Fibroblast of lung (primary cell): ENCODE results near the gene KMO. TPM values are rescaled to one million over a fixed set of nuclear protein-coding genes. Genes with fewer than 3 reads are reported as not detected.

Source experiments
- DNase-seq, 2 donors: peaks; one replicate each; pipeline versions ENCODE4 v3.0.0 to v3.0.0-alpha.2; 2010; ENCODE audit warnings: low read depth in 2 of 2
- H2AFZ ChIP-seq: 2 replicates; pipeline ENCODE4 v1.5.1; 2012; ENCODE audit warnings: low read length, control low read depth, inconsistent platforms
- H3K27ac ChIP-seq: 2 replicates; pipeline ENCODE4 v1.5.1; 2011; ENCODE audit warnings: low read length, control low read depth; ENCODE audit not compliant: insufficient read depth
- H3K27me3 ChIP-seq: 2 replicates; pipeline ENCODE4 v1.5.1; 2011; ENCODE audit warnings: mild to moderate bottlenecking, low read length; ENCODE audit not compliant: control insufficient read depth, insufficient read depth
- H3K36me3 ChIP-seq: 2 replicates; pipeline ENCODE4 v1.5.1; 2011; ENCODE audit warnings: low read length; ENCODE audit not compliant: control insufficient read depth, insufficient read depth
- H3K4me1 ChIP-seq: 2 replicates; pipeline ENCODE4 v1.5.1; 2011; ENCODE audit warnings: low read length; ENCODE audit not compliant: control insufficient read depth, insufficient read depth; ENCODE audit errors: extremely low read depth
- H3K4me2 ChIP-seq: 2 replicates; pipeline ENCODE4 v1.5.1; 2011; ENCODE audit warnings: low read length, control low read depth; ENCODE audit not compliant: insufficient read depth; ENCODE audit errors: extremely low read depth
- H3K4me3 ChIP-seq, 4 experiments: fragments of 200-600 bp in 1 of 4; sonication (generic) in 1 of 4; replicated peaks in 1 of 4; 2 replicates each; pipeline ENCODE4 v1.5.1; 2011 to 2016; ENCODE audit warnings: low read length in 4 of 4, low read depth in 3 of 4, mild to moderate bottlenecking in 3 of 4, control low read depth in 2 of 4, inconsistent platforms in 1 of 4, mixed read lengths in 1 of 4; ENCODE audit not compliant: insufficient read depth in 1 of 4; ENCODE audit errors: control extremely low read depth in 1 of 4
- H3K79me2 ChIP-seq: 2 replicates; pipeline ENCODE4 v1.5.1; 2012; ENCODE audit warnings: mild to moderate bottlenecking, low read length, inconsistent platforms; ENCODE audit not compliant: control insufficient read depth, insufficient read depth
- H3K9ac ChIP-seq: 2 replicates; pipeline ENCODE4 v1.5.1; 2011; ENCODE audit warnings: mild to moderate bottlenecking, low read length, control low read depth; ENCODE audit not compliant: insufficient read depth
- H3K9me3 ChIP-seq: 2 replicates; pipeline ENCODE4 v1.5.1; 2012; ENCODE audit warnings: low read depth, low read length; ENCODE audit not compliant: control insufficient read depth, insufficient read depth
- H4K20me1 ChIP-seq: 2 replicates; pipeline ENCODE4 v1.5.1; 2011; ENCODE audit warnings: low read length; ENCODE audit not compliant: control insufficient read depth, insufficient read depth; ENCODE audit errors: extremely low read depth
- EZH2 ChIP-seq: IDR thresholded peaks from 2 replicates; pipeline ENCODE4 v1.5.1; 2012; ENCODE audit warnings: low read length, control low read depth, mild to moderate bottlenecking; ENCODE audit errors: missing control alignments
- polyA plus RNA-seq, 2 donors: library from polyadenylated mRNA; depleted of rRNA in 1 of 2; stranded (reverse) in 1 of 2; unstranded in 1 of 2; fragments of >200 nt; gene quantifications; 2 replicates each; pipeline ENCODE4 v1.2.1, GENCODE V29; 2011 to 2012; ENCODE audit warnings: missing spikeins in 1 of 2
- total RNA-seq: library from RNA; depleted of rRNA; stranded (reverse); fragments of >200 nt; gene quantifications from 2 replicates; pipeline ENCODE4 v1.2.1, GENCODE V29; 2014
- TF ChIP-seq, protein P1 (sequence below), 2 donors: IDR thresholded peaks in 1 of 2; conservative IDR thresholded peaks in 1 of 2; 1 replicate in 1 of 2; 2 replicates in 1 of 2; pipeline ENCODE4 v1.5.1; 2011 to 2012; ENCODE audit warnings: low read length in 2 of 2, control low read depth in 1 of 2, inconsistent platforms in 1 of 2, low read depth in 1 of 2, mild to moderate bottlenecking in 1 of 2

The KMO gene
- total and polyA plus RNA-seq, 2 donors (not counting 1 experiment from before 2014, with no cell fraction given) = 0.07 TPM; not detected in 1

DNA sequence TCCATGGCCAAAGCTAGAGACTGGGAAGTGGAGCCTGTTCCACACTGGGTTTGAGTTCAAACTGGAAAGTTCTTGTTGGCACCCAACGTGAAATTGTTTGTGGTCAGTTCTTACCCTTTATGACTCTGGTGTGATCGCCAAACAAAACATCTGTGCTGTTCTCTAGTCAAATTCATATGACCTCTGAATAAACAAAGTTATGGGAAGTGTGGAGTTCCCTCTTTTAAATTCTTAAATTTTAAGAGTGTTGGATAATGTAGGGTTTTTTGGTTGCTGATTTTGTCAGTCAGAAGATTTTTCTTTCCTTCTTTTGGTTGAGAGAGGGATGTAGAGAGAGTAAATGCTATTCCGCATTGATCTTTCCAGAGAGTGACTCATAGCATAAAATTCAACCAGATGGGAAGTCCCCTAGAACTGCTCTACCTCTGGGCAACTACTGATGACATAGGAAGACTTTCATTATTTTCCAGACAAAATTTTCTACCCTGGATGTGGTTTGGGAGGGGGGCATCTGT is 71.6 kb downstream of the KMO start:
- Histone ChIP-seq H3K27me3 (no peaks in the 10 kb centered on the region), H3K79me2 (no peaks in the 10 kb centered on the region), H3K27ac (no peak overlapping the region), H3K36me3 (no peaks in the 10 kb centered on the region), H2AFZ (no peak overlapping the region), H4K20me1 (no peaks in the 10 kb centered on the region), H3K4me2 (peak overlapping the region; percentile 4), H3K9me3 (no peaks in the 10 kb centered on the region), H3K4me1 (peaks cover 2% of the 10 kb centered on the region), H3K4me3 (no peak overlapping the region), H3K9ac (no peak overlapping the region)
- TF ChIP-seq, protein P1, sequence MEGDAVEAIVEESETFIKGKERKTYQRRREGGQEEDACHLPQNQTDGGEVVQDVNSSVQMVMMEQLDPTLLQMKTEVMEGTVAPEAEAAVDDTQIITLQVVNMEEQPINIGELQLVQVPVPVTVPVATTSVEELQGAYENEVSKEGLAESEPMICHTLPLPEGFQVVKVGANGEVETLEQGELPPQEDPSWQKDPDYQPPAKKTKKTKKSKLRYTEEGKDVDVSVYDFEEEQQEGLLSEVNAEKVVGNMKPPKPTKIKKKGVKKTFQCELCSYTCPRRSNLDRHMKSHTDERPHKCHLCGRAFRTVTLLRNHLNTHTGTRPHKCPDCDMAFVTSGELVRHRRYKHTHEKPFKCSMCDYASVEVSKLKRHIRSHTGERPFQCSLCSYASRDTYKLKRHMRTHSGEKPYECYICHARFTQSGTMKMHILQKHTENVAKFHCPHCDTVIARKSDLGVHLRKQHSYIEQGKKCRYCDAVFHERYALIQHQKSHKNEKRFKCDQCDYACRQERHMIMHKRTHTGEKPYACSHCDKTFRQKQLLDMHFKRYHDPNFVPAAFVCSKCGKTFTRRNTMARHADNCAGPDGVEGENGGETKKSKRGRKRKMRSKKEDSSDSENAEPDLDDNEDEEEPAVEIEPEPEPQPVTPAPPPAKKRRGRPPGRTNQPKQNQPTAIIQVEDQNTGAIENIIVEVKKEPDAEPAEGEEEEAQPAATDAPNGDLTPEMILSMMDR (conservative IDR thresholded peaks at IDR 0.05 in 1 of 2, IDR thresholded peaks at IDR 0.05 in 1 of 2; ENCODE audit: low read depth in 1 of 2, low read length in 2 of 2) = no peak
- no peak for TF ChIP-seq EZH2
- DNase-seq = peak; percentile 82 to 87

DNA sequence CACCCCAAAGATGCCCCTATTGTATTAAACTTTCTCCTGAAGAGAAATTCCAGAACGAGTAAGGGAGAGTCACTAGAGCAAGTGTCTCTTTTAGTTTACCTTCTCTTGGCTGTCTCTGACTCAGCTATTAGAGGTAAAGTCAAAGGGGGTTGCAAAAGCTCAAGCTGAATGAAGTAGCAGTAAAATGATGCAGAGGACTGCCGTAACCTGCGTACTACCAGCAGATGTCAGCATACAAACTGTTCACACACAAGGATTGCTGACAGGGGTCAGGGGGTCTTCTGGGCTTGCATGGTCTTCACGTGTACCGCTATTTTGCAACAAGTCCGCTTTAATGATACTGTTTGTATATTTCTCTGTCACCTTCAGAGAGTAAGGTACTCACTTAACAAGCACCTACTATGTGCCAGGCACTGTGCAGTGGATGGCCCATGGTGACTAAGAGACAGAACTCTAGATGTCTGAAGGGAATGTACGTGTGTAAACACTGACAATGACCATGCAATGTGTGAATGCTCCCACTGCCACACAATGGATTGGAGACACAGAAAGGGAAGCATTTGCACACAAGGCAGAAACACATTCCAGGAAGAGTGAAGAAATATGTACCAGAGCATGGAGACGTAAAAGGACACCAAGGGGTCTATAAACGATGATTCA is 73.1 kb downstream of the KMO start:
- Histone ChIP-seq H3K4me3 (no peak overlapping the region), H3K9ac (no peak overlapping the region), H3K4me2 (no peak overlapping the region), H3K4me1 (peaks cover 2% of the 10 kb centered on the region), H4K20me1 (no peaks in the 10 kb centered on the region), H2AFZ (no peak overlapping the region), H3K27me3 (no peaks in the 10 kb centered on the region), H3K9me3 (no peaks in the 10 kb centered on the region), H3K36me3 (no peaks in the 10 kb centered on the region), H3K27ac (no peak overlapping the region), H3K79me2 (no peaks in the 10 kb centered on the region)
- TF ChIP-seq EZH2 = no peak
- TF ChIP-seq, protein P1 (conservative IDR thresholded peaks at IDR 0.05 in 1 of 2, IDR thresholded peaks at IDR 0.05 in 1 of 2; ENCODE audit: low read depth in 1 of 2, low read length in 2 of 2) = peak in 1 of 2 donors; percentile 26
- no peak for DNase-seq

DNA sequence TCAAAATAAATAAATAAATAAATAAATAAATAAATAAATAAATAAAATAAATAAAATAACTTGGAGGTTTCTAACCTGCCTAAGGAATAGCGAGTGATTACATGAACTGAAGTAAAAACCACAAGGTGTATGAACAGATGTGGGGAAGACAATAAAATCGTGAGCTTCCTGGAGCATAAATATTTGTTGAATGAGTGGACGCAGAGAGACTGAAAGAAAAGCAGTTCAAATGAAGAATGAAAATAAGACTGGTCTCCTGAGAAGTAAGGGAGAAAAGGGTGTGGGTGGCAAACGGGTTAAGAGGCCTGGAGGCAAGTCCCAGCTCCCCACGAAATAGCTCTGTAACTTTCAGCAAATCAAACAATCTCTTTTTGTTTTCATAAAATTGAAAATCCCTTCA is 74.4 kb downstream of the KMO start:
- peak in 1 of 2 donors; percentile 60 for DNase-seq
- Histone ChIP-seq H2AFZ (no peak overlapping the region), H3K9ac (no peak overlapping the region), H3K79me2 (no peaks in the 10 kb centered on the region), H3K27me3 (no peaks in the 10 kb centered on the region), H3K4me3 (no peak overlapping the region), H3K4me2 (no peak overlapping the region), H3K9me3 (no peaks in the 10 kb centered on the region), H3K4me1 (peaks cover 6% of the 10 kb centered on the region), H4K20me1 (no peaks in the 10 kb centered on the region), H3K27ac (no peak overlapping the region), H3K36me3 (no peaks in the 10 kb centered on the region)
- TF ChIP-seq, protein P1 (conservative IDR thresholded peaks at IDR 0.05 in 1 of 2, IDR thresholded peaks at IDR 0.05 in 1 of 2; ENCODE audit: low read depth in 1 of 2, low read length in 2 of 2) = no peak
- TF ChIP-seq EZH2 = no peak
